ENCODE results near the gene QRSL1. TPM values are rescaled to one million over a fixed set of nuclear protein-coding genes. Genes with fewer than 3 reads are reported as not detected.

QRSL1 gene
- total RNA-seq, 2 donors from 2014 or later, result 16.0 to 21.1 TPM

- intact Hi-C loops (cut with DNase I), result no loop called here
- Histone ChIP-seq H3K27me3 (no peaks in the 10 kb centered on the region), H3K9me3 (no peaks in the 10 kb centered on the region), H3K36me3 (no peaks in the 10 kb centered on the region), H3K27ac (no peak overlapping the region), H3K9ac (ENCODE audit: low read depth in 2 of 2, low read length in 2 of 2) (no peak overlapping the region), H3K4me3 (no peak overlapping the region), H3K4me1 (peaks cover 4% of the 10 kb centered on the region)
- DNase-seq, result no peak
- TF ChIP-seq, protein P1, sequence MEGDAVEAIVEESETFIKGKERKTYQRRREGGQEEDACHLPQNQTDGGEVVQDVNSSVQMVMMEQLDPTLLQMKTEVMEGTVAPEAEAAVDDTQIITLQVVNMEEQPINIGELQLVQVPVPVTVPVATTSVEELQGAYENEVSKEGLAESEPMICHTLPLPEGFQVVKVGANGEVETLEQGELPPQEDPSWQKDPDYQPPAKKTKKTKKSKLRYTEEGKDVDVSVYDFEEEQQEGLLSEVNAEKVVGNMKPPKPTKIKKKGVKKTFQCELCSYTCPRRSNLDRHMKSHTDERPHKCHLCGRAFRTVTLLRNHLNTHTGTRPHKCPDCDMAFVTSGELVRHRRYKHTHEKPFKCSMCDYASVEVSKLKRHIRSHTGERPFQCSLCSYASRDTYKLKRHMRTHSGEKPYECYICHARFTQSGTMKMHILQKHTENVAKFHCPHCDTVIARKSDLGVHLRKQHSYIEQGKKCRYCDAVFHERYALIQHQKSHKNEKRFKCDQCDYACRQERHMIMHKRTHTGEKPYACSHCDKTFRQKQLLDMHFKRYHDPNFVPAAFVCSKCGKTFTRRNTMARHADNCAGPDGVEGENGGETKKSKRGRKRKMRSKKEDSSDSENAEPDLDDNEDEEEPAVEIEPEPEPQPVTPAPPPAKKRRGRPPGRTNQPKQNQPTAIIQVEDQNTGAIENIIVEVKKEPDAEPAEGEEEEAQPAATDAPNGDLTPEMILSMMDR (IDR thresholded peaks at IDR 0.05), result no peak
Measured at GRCh38 chr6:106631346-106631745, 2.0 kb downstream of the QRSL1 start.

- intact Hi-C loops (cut with DNase I), result no loop called here
- Histone ChIP-seq H3K27ac (no peak overlapping the region), H3K4me1 (no peaks in the 10 kb centered on the region), H3K9me3 (no peaks in the 10 kb centered on the region), H3K9ac (ENCODE audit: low read depth in 2 of 2, low read length in 2 of 2) (no peak overlapping the region), H3K36me3 (no peaks in the 10 kb centered on the region), H3K27me3 (no peaks in the 10 kb centered on the region), H3K4me3 (no peak overlapping the region)
- no peak for DNase-seq
- TF ChIP-seq, protein P1 (IDR thresholded peaks at IDR 0.05), result no peak
Measured at GRCh38 chr6:106634565-106634964, 5.2 kb downstream of the QRSL1 start.

DNA sequence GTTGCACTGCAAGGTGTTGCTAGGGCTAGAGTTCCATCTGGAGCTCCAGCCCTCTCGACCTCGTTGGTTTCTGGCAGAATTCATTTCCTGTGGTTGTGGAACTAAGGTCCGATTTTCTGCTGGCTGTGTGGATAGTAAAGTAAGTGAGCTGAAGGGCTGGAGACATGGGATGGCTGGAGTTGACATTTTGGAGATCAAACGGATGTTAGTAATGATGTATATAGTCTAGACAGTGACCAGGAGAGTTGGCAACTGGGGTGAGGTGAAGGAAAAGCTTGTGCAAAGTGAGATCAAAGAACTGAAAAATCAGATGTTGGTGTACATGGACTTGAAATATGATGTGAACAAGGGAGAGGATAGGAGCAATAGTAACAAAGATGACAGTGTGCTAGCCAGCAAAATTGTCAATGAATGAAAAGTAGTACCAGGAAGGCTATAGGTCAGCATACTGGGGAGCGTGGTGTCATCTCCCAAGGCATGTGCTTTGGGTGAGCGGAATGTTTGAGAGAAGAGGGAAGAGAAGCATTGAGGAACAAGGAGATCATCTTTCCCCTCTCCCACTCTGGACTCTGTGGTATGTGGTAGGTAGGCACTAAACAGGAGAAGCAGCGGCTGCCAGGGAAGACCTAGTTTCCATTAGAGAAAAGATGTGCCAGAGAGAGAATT, 7.8 kb downstream of the QRSL1 start:
- Histone ChIP-seq H3K9ac (ENCODE audit: low read depth in 2 of 2, low read length in 2 of 2) (no peak overlapping the region), H3K9me3 (no peaks in the 10 kb centered on the region), H3K4me3 (no peak overlapping the region), H3K36me3 (no peaks in the 10 kb centered on the region), H3K27ac (no peak overlapping the region), H3K4me1 (no peaks in the 10 kb centered on the region), H3K27me3 (no peaks in the 10 kb centered on the region)
- intact Hi-C loops (cut with DNase I), result no loop called here
- TF ChIP-seq, protein P1 (IDR thresholded peaks at IDR 0.05), result no peak
- DNase-seq, result no peak

GRCh38 chr6:106637717-106638341, 8.5 kb downstream of the QRSL1 start:
- H3K9me3 ChIP-seq, result no peaks in the 10 kb centered on the region
- no peak overlapping the region for H3K27ac ChIP-seq
- TF ChIP-seq, protein P1 (IDR thresholded peaks at IDR 0.05), result no peak
- no peaks in the 10 kb centered on the region for H3K36me3 ChIP-seq
- no peak for DNase-seq
- intact Hi-C loops (cut with DNase I), result no loop called here
- no peak overlapping the region for H3K9ac ChIP-seq (ENCODE audit: low read depth in 2 of 2, low read length in 2 of 2)
- H3K4me1 ChIP-seq, result no peaks in the 10 kb centered on the region
- no peaks in the 10 kb centered on the region for H3K27me3 ChIP-seq
- H3K4me3 ChIP-seq, result no peak overlapping the region

DNA sequence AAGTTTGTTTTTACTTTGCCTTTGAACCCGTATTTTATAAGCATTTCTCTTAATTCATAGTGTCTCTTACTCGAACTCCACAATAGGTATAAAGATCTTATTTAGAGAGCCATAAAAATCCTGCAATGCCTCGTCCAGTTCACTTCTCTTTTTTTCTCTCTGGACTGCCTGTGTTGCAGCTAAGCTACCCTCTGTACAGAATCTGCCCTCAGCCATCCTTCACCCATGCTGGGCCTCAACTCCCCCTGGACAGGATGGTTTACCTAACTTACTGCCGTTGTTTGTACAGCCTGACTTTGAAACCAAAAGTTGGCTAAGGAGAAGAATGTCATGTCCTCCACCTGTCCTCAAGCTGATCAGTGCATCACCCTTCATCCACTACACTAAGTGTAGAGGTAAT, 10.4 kb downstream of the QRSL1 start:
- Histone ChIP-seq H3K9ac (ENCODE audit: low read depth in 2 of 2, low read length in 2 of 2) (no peak overlapping the region), H3K27ac (no peak overlapping the region)
- no peak for DNase-seq

More for the DNA sequence above, 10.4 kb downstream of the QRSL1 start:
- Histone ChIP-seq H3K27me3 (no peaks in the 10 kb centered on the region), H3K4me3 (no peak overlapping the region), H3K4me1 (no peaks in the 10 kb centered on the region), H3K9me3 (no peaks in the 10 kb centered on the region), H3K36me3 (peaks cover 3% of the 10 kb centered on the region)
- TF ChIP-seq, protein P1 (IDR thresholded peaks at IDR 0.05), result no peak
- intact Hi-C loops (cut with DNase I), result no loop called here
